Right ventricle myocardium superior (tissue), 1 donor: ENCODE data around the gene TBX5. TPM values are rescaled to one million over a fixed set of nuclear protein-coding genes. Genes with fewer than 3 reads are reported as not detected.

Experiments
- ATAC-seq: fragments of 200-7000 bp; cut with Tn5 transposase; one replicate; pipeline ENCODE4 v1.9.1; 2020; ENCODE audit warnings: mild to moderate bottlenecking; ENCODE audit not compliant: poor library complexity
- DNase-seq: peaks from one replicate; pipeline ENCODE4 v3.0.0-alpha.2; 2020
- intact Hi-C: fragments of 100-400 bp; cut with DNase I; formaldehyde crosslinking; loops from one replicate; pipeline ENCODE4 v1.11.2; 2022
- total RNA-seq: library from RNA; stranded (reverse); fragmentation: NEBNext Ultra II Directional; extraction: Animal tissue kit (Norgen Biotek cat#: 25700); gene quantifications from one replicate; pipeline ENCODE4 v1.2.1, GENCODE V29; 2021
- donor health status: DM: no; HTN: yes; CAD: no; lungs with severe emphysema.

Gene TBX5
- total RNA-seq, 1 donor from 2014 or later, result 66.6 TPM

DNA sequence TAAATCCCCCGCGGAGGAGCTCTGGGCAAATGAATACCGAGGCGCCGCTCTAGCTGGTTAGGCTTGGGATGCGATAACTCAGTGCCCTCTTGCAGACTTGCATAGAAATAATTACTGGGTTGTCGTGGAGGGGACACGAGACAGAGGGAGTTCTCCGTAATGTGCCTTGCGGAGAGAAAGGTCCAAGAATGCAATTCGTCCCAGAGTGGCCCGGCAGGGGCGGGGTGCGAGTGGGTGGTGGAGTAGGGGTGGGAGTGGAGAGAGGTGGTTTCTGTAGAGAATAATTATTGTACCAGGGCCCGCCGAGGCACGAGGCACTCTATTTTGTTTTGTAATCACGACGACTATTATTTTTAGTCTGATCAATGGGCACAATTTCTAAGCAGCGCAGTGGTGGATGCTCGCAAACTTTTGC, 2.5 kb upstream of the TBX5 start:
- no peak for ATAC-seq
- intact Hi-C loops, result no loop called here
- no peak for DNase-seq

DNA sequence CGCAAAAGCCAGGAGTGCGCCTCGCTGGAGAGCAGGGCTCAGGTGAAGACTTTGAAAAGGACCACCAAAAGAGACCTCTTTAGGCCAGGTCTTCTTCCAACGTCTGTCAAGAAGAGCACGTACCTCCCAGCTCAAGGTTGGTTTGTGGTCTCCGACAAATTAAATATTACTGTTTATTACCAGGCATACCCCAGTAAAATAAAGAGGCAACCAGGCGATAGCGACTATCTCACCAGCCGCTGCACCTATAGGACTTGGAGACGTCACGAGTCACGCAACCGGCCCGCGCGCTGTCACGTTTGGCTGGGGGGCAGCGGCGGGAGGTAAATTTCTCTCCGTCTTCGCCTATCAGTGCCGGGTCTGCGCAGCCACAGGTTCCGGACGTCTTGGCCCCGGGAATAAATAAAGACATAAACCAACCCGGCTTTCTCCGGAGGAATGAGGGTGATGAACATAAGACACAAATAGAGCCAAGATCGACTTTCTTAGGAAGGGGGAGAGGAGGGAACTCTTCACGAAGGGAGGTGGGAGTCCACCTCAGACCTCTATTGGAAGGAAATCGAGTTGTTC, 2.0 kb upstream of the TBX5 start:
- intact Hi-C loops, result no loop called here
- DNase-seq (peak; percentile 45), ATAC-seq (no peak)

DNA sequence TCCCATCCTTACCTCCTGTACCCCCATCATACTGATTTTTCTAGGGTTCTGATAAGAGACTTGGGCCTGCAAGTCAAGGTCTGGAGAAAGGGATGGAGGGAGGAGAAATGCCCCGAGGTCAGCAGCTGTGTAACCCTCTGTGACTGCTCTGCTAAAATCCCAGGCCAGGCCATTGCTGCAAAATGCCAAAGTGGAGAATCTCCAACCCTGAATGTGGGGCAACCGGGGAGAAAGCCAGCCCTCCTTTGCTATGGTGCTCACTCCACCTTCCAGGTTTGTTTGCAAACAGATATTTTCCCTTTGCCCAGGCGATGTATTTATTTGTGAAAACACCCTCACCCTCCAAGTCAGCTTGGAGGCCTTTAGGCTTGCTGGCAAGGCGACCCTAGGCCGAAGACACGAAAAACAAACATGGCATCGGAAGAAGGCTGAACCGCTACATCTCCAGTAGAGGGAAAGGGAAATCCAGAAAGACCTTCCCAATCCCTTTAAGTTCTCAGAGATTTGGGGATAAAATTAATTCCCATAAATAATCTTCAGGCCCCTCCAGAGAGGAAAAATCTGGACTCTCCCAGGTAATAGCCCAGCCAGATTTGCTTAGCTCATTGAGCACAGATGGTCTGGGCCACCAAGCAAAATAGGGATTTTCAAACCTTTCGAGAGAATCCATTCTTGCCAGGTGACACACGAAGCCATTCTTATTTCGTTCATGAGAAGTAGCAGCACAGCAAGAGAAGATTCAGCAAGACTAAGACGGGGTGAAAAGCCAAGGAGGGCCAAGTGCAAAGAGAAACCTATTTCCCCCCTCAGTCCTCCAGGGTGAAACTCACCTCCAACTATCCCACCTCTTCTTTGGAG, 1.3 kb upstream of the TBX5 start:
- no peak for ATAC-seq
- intact Hi-C loops, result no loop called here
- DNase-seq, result no peak

DNA sequence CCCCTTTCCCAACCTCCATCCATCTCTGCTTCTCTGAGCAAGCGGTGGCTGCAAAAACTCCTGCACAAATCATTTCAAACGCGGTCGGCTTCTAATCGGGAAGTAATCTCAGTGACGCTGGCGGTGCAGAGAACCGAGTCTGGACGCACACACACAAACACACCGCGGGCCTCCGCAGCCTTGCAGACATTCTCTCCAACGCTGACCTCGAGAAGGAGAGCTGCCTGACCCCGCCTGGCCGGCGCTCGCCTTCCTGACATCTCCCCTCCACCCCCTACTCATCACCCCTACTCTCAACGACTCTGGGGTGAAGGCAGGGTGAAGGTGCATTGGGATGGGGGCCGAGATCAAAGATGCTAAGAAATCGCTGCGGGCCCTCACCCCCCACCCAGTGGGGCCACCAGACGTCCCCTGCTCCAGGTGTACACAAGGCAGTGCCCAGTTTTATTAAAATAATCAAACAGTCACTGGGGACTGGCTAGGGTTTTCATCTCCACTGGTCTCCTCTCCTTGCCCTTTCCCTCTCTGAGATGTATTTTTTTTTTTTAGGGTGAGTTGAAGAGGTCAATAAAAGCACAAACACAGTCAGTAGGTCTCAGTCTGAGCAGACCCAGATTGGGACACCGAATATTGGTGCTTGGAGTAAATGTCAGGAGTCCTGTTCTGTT, 506 bp upstream of the TBX5 start:
- intact Hi-C loops, result no loop called here
- ATAC-seq (no peak), DNase-seq (peak; percentile 44)

GRCh38 chr12:114404926-114405518, 922 bp downstream of the TBX5 start:
- DNase-seq, result no peak
- intact Hi-C loops, result no loop called here
- ATAC-seq, result peak; percentile 3

DNA sequence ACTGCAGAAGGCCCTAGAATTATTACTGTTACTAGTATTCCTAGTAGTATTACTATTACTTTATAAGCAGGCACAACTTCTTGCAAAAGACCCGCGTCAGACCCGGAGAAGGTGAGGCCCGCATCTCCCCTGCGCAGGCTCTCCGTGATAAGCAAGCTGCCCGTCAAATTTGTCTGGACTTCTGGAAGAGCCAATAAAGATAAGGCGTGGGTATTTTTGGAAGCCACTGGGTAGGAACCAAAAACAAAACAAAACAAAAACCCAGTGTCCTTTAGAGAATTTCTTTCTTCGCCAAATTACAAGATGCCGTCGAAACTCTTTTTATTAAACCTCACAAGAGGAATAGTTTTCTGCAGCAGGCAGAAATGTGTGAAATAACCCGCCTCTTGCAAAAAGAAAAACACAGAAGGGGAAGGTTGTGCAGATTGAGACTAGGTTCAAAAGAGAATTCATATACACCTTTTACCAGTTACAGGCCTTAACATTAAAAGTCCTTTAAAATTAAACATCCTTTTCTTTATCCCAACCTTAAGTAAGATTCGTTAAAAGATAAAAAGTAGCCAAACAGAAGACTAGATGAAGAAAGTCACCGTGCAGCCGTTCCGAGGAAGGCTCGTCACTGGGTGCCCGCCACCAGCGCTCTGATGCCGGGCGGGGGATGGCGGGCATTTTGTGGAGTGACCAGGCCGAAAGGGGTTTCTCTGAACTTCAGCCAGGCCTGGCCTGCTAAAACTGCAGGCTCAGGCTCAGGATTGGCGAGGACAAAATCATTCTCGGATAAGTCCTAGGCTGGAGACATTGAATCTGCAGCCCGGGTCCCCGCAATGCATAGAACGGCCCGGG, 1.6 kb downstream of the TBX5 start:
- intact Hi-C loops, result no loop called here
- ATAC-seq (peak; percentile 59), DNase-seq (peak; percentile 67)

DNA sequence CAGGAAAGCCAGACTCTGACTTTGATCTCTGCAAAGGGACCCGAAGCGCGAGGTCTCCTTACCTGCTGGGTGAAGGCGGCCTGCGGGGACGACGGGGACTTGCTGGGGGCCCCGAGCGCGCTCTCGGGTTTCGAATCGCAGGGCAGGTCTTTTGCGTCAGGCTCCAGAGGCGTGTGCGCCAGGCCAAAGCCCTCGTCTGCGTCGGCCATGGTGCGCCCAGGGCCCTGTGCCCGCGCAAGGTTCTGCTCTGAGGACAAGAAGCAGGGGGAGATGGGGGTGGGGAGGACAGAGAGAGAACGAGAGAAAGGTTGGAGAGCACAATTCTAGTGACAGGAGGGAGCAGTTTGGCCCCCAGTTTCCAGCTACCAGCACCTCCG, 2.3 kb downstream of the TBX5 start:
- DNase-seq, result peak; percentile 71
- peak; percentile 60 for ATAC-seq
- intact Hi-C loops, result no loop called here

DNA sequence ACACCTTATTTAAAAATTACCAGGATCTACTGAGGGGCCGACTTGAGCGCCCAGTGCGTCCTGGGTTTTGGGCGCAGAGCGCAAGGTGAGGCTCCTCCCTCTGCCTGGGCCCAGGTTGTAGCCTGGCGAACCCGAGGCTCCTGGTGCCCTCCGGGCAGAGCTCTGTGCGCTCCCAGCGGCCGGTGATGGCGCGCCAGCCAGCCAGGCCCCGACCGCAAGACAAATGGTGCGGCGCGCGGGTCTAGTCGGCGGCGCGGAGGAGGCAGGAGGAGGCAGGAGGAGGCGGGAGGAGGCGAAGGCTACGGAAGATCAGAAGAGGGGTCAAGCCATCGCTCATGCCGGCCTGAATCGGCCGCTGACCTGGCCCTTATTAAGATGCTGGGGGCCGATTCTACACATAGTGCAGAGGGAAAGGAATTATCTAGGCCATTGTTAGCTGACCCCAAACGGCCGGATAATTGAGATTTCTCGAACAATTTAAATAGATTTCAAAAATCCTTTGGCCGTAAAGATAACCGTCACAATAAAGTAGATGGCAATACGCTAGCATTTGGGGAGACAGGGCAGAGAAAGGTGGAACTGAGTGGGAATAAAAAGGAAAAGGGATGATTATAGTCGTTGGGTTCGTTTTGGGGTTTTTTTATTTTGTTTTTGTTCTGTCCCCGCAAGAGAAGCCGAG, 2.8 kb downstream of the TBX5 start:
- DNase-seq, result peak; percentile 68
- intact Hi-C loops, result no loop called here
- peak; percentile 62 for ATAC-seq

DNA sequence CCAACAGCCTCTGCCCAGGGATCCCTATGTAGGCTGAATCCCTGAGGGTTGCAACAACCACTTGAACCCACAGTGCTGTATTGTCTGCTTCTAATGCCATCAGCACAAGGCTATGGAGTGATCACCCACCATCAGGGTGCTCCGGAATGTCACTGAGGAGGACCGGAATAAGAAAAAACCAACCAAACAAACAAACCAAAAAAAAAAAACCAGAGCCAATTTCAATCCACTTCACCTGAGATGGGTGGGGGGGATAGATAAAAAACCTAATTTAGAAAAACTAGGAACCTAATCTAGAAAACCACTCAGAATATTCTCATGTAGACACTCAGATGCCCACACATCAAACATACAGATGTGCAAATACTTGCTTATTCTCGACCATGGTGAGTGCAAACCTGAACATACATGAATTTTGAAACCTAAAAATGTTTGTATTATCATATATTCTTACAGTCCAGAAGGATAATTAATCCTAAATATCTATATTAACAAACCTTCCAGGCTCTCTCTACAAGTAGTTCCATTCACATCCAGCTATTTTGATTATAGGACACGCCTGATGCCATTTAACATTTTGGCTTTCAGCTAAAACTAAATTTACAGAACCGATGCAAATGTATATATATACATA, 3.7 kb downstream of the TBX5 start:
- intact Hi-C loops, result no loop called here
- DNase-seq, result no peak
- no peak for ATAC-seq

DNA sequence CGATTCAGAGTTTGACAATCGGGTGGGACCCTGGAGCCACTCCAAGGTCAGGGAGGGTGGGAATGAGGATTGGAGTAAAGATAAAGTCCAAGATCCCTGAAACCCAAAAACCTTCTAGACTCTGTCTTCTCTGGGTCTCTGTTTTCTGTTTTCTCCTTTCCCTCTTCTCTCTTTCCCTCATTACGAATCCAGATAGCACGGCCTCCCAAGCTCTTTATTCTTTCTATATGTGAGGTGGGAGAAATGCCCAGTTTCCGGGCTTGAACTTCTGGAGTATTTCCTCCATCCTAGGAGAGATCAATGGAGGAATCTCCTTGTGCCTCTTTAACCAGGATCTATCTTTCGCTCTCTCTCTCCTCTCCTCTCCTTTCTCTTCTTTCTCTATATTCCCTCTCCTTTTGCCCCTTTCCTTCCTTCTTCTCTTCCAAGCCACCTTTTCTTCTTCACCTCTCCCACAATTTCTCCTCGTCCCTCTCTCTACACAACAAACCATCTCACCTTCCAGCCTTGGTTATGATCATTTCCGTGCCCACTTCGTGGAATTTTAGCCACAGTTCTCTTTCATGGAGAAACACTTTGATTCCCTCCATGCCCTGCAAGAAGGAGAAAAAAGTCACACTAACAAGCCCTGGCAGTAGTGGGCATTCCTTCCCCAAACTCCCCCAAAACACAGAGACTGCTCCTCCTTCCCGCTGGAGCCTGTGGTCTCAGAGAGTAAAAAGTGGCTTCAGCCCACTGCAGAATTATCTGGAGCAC, 4.4 kb downstream of the TBX5 start:
- DNase-seq, result no peak
- intact Hi-C loops, result no loop called here

DNA sequence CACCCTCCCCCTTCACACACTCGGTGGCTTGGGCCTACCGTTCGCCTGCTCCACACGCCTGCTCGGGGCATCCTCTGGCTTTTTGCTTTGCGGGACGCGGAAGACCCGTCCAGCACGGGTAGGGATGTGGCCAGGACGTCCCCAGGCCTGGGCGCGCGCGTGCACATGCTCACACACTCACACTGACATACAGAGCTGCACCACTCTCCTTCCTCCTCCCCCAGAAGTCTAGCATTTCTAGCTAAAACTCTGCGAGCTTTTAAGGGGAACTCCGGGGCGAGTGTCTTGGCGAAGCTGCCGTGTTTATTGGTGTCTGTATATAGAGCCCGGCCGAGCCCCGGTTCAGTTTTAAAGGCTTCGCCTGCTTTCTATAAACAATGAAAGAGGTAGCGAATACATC, 5.0 kb downstream of the TBX5 start:
- ATAC-seq, result peak; percentile 28

More for the DNA sequence above, 4.4 kb downstream of the TBX5 start:
- ATAC-seq, result no peak

GRCh38 chr12:114400361-114400811, 5.6 kb downstream of the TBX5 start:
- DNase-seq (no peak), ATAC-seq (no peak)
- intact Hi-C loops, result no loop called here

More for the DNA sequence above, 5.0 kb downstream of the TBX5 start:
- intact Hi-C loops, result no loop called here
- DNase-seq, result peak; percentile 76

DNA sequence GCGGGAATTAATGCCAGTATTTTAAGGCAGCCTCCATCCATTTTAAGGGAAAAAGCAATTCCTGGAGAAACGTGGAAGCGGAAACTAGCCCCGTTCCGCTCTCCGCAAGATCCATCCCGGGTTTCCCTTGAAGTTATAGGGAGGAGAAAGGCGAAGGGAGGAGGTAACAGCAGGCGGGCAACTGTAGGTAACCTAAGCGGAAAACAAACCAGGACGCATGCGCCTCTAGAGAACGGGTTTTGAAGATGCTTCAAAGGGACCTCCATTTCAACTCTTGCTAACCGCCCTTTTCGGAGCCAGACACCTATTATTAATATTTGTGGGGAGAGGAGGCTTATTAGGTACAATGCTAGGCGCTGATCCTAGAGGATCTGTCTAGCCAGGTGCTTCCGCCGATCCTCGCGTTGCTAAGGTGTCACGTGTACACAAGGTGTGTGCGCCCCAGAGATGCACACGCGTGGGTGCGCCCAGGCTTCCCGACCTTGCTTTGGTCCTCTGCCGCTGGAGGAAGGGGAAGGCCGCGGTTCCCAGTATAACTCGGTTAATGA, 6.2 kb downstream of the TBX5 start:
- intact Hi-C loops, result no loop called here
- DNase-seq, result no peak
- no peak for ATAC-seq

GRCh38 chr12:114397978-114398881, 7.7 kb downstream of the TBX5 start:
- intact Hi-C loops, result no loop called here

GRCh38 chr12:114396869-114397719, 8.8 kb downstream of the TBX5 start:
- intact Hi-C loops, result no loop called here
- ATAC-seq (no peak), DNase-seq (no peak)

More at GRCh38 chr12:114397978-114398881, 7.7 kb downstream of the TBX5 start:
- ATAC-seq (no peak), DNase-seq (no peak)
